Activated CD4-positive, alpha-beta T cell treated with anti-CD3 and anti-CD28 coated beads for 48 hours (primary cell): Measurements from ENCODE around the gene MYO1C.
"Not testable (repeated sequence)": the region's sequence is repeated elsewhere in the genome, so short reads cannot be mapped to it uniquely, and the experiment has no call there.

Experiments
- DNase-seq: peaks from one replicate; pipeline ENCODE4 v3.0.0-alpha.2; 2020

Gene MYO1C

DNA sequence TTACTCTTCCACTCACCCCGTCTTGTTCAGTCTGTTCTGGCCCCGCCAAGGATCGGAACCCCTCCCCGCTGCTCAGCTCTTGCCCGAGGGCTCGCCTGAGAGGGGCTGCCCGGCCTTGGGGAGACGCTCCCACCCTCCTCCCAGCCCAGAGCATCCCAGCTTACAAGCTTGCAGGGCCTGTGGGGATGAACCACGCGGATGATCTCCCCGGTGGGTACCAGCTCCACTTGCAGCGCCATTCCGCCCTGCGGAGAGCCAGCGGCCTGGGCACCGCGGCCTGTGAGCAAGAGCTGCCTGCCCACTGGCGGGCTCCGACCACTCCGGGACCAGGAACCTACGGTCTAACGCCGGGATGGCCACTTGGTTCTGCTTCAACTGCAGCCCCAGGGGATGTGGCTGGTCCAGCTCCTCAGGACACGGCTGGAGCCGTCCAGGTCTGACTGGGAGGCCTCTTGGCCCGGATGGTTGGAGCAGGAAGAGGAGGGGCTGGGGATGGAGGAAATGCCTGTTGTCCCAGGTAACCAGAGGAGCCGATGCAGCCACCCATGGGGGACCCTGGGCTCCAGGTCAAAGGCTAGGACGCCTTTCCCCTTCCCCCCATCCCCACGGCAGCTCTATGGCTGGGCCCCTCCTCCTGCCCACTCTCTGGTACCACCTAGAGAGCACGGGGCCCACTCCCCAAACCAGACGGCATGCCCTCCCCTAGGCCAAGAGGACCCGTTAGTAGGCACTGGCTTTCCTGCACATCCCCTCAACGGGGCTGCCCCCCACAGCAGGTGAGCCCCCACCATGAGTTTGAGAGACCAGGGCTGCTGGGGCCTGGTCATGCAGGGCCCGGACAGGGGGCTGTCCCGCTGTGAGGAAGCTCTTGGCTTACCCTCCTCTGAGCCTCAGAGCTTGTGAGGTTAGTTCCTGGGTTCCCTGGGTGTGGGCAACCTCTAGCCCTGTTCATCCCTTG, at the start of gene MYO1C:
Gene MYO1C (minus strand): TSS at position 438 of the 958 bp plus-strand sequence. CDS start 199 bp downstream, at position 239.
- DNase-seq = no peak

DNA sequence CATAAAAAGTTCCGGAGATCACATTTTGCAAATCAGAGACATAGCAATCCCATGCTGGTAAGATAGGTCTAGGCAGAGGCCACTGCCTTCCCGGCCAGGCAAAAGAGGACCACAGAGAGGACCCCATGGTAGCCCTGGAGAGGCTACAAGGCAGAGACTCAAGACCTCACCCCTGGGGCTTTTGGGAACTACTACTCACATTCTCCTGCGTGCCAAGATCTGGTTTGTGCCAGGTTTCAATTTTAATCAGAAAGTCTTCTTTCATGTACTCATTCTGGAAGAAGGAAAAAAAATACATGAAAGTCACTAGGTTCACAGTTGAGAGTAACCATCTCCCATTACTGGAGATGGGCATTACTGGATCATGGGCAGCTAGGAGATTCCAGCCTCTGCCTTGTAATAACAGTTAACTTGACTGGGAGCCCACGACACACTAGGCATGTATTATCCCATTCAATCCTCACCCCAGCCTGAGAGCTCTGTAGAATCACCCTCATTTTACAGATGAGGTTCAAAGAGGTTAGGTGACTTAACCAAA, 49.0 kb upstream of the MYO1C start:
- no peak for DNase-seq

DNA sequence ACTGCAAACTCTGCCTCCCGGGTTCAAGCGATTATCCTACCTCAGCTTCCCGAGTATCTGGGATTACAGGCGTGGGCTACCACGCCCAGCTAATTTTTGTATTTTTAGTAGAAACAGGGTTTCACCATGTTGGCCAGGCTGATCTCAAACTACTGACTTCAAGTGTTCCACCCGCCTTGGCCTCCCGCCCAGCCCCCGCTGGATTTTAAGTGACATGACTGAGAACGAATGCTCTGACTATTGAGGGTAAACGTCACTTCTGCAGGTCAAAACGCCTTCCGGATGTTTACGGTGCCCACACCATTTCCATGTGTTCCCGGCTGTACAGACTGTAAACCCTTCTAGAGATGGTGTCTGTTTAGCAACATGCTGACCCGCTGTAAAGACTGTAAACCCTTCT, 47.3 kb upstream of the MYO1C start:
- no peak for DNase-seq

DNA sequence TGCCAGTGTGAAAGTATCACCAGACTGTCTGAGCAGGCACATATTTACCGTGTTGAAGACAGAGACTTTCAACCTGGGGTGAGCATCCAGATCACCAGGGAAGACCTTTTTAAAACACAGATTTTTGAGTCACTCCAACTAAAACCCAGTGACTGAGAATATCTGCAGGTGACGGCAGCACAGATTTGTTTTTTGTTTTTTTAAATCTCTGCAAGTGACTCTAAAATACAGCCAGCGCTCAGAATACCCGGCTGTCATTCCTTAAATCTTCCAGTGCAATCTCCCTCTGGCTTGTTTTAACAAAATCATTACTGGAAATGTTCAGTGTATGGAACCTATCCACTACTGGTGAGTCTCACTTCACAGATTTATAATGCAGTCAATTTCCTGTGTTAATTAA, 43.3 kb upstream of the MYO1C start:
- DNase-seq = no peak

GRCh38 chr17:1533661-1534325, 41.3 kb upstream of the MYO1C start:
- no peak for DNase-seq

- DNase-seq = peak; percentile 61
These were observed 40.5 kb upstream of the MYO1C start for GRCh38 chr17:1532836-1533602.

DNA sequence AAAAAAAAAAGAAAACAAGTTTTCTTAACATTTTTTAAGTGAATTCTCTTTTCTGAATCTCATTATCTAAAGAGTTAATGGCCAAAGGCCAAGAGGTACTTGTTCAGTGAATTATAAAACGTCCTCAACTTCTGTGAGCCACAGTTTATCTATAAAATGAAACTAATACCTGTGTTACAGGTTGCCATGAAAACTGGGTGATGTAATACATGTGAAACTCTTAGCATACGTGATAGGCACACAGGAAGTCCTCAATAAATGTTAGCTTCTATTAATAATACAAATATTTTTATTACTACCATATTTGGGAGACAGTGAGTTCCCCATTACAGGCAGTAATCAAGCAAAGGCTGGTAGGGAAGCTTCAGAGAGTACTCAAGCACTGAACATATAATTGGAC, 37.4 kb upstream of the MYO1C start:
- DNase-seq = no peak

DNA sequence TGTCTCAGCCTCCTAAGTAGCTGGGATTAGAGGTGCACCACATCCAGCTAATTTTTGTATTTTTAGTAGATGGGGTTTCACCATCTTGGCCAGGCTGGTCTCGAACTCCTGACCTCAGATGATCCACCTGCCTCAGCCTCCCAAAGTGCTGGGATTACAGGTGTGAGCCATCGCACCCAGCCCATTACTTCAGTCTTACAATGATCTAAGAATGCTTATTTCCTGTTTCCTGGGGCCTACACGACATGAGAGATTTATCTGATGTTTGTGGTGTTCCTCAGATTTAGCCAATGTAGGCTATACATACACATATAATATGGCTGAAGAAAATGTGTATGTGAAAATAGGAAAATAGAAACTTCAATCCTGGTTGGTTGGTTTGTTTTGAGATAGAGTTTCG, 34.4 kb upstream of the MYO1C start:
- DNase-seq = not testable (repeated sequence)

DNA sequence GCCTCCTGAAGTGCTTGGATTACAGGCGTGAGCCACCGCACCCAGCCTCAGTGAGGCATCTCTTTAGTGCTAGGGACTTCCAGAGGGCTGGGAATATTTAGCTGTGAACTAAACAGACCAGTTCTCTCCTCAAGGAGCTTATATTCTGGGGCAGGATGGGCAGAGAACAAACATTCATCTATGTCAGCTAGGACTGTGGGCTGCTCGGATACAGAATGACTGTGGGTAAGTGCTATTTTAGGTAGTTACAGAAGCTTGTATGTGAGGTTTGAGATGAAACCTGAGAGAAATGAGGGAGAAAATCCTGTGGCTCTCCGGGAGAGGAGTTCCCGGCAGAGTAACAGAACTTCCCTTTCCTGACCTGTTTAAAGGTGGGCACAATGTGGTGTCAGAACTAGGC, 30.1 kb upstream of the MYO1C start:
- no peak for DNase-seq

DNA sequence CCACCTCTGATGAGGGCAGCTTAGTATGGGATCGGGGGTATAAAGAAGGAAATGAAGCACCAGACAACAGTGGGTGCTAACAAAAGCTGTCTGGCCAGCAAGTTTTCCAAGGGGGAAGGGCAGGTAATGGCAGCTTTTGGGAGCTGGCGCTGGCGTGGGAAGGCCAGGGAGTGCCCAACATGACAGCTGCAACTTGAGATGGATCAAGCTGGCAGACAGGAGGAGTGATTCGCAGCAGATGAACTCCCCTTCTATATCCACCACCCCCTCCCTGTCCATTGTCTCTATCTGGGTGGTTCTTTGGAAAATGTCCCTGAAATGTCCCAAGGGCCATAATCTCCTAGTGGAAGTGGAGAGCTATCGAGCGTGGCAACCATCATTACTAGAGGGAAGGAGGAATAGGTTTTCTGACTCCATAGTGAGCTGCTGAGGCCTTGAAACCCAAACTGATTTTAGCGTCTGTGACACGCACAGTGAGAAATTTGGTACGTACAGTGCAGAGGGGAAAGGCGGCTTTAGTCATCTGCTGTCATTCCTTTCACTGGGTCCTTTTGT, 28.7 kb upstream of the MYO1C start:
- DNase-seq = no peak

DNA sequence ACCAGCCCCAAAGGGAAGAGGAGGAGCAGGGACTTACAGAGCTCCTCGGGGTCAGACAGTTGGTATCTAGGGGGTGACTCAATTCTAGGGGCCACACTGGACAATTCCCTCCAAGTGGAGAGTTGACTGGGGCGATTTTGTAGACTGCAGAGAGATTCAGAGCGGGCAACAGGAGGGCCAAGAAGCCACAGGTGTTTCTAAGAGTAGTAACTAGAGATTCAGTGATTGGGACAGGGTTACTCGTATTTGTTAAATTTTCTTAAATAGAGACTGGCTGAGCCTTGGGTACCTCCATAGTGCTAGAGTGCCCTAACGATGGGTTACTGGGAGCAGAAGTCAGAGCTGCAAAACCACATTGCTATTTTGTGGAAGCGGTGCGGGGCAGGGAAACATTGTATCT, 27.2 kb upstream of the MYO1C start:
- DNase-seq = no peak

DNA sequence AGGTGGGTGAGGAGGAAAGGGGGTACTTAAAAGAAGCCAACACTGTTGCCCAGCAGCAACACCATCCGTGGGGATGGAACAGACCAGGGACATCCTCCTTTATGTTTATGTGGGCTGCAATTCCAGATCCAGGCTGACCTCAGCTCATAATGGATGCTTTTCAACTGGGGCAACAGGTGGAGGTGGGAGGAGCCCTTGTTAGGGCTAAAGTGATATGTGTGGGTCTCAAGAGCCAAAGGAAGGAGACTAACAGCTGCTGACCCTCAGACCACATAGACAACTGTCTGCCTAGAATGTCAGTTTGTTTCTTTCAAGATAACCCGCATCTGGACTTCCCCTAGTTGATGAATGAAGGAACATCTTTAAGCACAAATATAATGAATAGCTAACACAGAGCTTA, 25.9 kb upstream of the MYO1C start:
- no peak for DNase-seq

GRCh38 chr17:1516388-1517161, 24.1 kb upstream of the MYO1C start, which contains the start of gene INPP5K:
Gene INPP5K (minus strand): TSS chr17:1516612. CDS start chr17:1516499, 113 bp downstream.
- DNase-seq = peak; percentile 98

GRCh38 chr17:1515640-1516387, 23.3 kb upstream of the MYO1C start:
- peak; percentile 55 for DNase-seq

DNA sequence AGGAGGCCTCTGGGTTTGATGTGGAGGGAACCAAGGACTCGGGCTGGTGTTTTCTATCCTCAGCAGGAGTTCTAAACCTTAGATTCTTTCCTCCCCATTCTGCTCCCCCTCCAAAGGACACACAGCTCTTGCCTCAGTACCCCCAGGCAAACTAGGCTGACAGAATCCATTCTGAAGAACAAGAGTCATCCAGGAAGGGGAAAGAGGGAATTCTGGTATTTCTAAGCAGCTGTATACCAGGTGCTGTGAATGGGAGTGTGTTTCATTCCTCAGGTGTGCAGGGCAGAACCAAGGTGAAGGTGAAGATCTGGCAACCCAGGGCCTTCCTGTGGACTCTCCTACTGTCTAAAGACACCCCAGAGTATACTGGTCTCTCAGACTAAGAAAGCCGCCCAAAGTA, 19.9 kb upstream of the MYO1C start:
- no peak for DNase-seq

GRCh38 chr17:1511756-1512321, 19.4 kb upstream of the MYO1C start:
- DNase-seq = no peak

GRCh38 chr17:1511290-1511689, 18.8 kb upstream of the MYO1C start:
- no peak for DNase-seq

- no peak for DNase-seq
These were observed 16.9 kb upstream of the MYO1C start for GRCh38 chr17:1509290-1509881.

DNA sequence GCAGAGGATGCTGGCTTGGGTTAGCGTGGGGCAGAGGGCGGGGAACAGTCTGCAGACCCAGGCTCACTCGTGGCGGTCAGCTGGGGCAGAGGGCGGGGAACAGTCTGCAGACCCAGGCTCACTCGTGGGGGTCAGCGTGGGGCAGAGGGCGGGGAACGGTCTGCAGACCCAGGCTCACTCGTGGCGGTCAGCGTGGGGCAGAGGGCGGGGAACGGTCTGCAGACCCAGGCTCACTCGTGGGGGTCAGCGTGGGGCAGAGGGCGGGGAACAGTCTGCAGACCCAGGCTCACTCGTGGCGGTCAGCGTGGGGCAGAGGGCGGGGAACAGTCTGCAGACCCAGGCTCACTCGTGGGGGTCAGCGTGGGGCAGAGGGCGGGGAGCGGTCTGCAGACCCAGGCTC, 16.2 kb upstream of the MYO1C start:
- not testable (repeated sequence) for DNase-seq

DNA sequence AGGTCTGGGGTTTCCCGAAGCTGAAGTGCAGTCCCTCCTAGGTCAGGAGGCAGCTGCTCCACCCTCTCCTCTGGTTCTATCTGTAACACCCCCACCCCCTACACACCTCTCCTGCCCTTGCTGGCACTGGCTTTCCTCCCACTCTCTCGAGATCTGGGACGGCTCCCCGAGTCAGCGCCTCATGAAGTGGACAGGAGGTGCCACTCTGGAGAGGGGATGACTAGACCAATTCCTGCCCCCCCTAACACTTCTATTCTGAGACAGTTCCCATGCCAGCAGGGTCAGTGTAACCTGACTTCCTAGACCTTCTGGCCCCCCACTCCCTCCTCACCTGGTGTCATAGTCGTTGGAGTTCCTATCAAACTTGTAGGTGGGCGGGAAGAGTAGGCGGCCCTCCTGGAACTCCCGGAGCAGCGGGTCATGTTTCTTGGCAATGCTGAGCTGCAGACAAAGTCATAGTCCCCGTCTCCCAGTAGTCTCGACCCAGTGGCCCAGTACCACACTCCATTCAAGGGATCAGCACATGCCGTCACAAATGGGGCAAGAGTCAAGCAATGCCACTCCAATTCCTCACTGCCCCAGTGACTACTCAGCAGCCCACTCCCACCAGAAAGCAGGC, 14.3 kb upstream of the MYO1C start:
- DNase-seq = no peak
